C4-2B (cell line): ENCODE data around the gene KIF20B.

Experiments
- H3K27ac ChIP-seq: fragments of 450-650 bp; 2 replicates; pipeline ENCODE4 v1.5.1; 2017
- CTCF ChIP-seq: fragments of 450-650 bp; conservative IDR thresholded peaks from 2 replicates; pipeline ENCODE4 v1.5.1; 2017; ENCODE audit warnings: mild to moderate bottlenecking
- ZFX ChIP-seq: fragments of 450-650 bp; IDR thresholded peaks from 2 replicates; pipeline ENCODE4 v1.6.1; 2017

KIF20B gene

GRCh38 chr10:89776665-89777064 lies 75.3 kb downstream of the KIF20B start:
- TF ChIP-seq ZFX (no peak), CTCF (no peak)
- no peak overlapping the region for H3K27ac ChIP-seq

GRCh38 chr10:89782470-89782869 lies 81.1 kb downstream of the KIF20B start:
- TF ChIP-seq CTCF (no peak), ZFX (no peak)
- H3K27ac ChIP-seq, result no peak overlapping the region

- H3K27ac ChIP-seq, result no peak overlapping the region
- TF ChIP-seq ZFX (no peak), CTCF (no peak)
These were observed 82.0 kb downstream of the KIF20B start for GRCh38 chr10:89783406-89783805.

GRCh38 chr10:89785095-89785494 lies 83.7 kb downstream of the KIF20B start:
- no peak overlapping the region for H3K27ac ChIP-seq
- TF ChIP-seq CTCF (no peak), ZFX (no peak)

DNA sequence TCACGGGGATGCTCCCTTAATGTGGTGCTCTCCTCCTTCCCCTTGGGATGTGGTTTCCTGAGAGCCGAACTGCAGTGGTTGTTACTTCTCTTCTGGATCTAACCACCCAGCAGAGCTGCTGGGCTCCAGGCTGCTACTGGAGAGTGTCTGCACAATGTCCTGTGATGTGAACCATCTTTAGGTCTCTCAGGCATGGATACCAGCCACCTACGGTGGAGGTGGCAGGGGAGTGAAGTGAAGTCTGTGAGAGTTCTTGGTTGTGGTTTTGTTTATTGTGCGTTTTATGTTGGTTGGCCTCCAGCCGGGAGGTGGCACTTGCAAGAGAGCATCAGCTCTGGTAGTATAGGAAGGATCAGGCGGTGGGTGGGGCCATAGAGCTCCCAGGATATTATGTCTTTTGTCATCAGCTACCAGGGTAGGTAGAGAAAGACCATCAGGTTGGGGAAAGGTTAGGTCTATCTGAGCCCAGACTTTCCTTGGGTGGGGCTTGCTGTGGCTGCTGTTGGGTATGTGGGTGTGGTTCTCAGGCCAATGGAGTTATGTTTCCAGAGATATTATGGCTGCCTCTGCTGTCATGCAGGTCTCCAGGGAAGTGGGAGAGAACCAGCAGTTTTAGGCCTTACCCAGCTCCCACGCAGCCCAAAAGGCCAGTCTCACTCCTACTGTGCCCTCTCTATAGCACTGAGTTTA lies 87.9 kb downstream of the KIF20B start:
- TF ChIP-seq ZFX (no peak), CTCF (no peak)
- H3K27ac ChIP-seq, result no peak overlapping the region

DNA sequence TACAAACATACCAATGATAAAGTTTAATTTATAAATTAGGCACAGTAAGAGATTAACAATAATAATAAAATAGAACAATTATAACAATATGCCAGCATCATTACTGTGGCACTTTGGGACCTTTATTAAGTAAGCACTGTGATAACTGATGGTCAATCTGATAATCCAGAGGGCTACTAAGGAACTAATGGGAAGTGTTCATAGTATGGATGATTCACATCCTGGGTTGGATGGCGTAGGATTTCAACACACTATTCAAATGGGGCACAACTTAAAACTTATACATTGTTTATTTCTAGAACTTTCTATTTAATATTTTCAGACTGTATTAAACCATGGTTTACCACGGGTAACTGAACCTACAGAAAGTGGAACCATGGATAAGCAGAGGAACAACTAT lies 90.8 kb downstream of the KIF20B start:
- TF ChIP-seq ZFX (no peak), CTCF (no peak)
- no peak overlapping the region for H3K27ac ChIP-seq

DNA sequence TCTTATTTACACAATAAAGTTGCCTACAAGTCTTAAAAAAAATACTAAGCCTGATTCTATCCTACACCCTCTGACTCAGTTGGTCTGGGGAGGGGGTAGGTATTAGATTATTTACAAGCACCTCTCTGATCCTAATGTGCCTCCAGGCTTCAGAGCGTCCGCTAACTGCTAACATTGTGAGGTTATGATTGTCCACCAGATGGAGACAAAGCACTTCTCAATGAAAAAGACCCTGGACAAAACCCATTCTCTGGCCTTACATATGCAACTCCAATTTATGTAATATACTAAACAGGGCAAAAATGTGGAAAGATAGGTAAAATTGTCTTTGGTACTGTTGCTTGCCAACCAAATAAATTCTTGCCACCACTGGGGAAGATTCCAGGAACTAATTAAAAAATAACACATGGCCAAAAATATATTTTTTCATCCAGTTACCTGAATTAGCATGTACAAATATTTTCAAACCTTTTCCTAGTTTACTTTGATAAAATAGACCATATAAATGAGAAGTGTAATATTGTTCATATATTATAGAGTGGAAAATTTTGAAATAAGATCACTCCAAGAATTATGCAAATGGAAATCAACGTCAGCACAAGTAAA lies 92.4 kb downstream of the KIF20B start:
- no peak overlapping the region for H3K27ac ChIP-seq
- peak; percentile 87 for TF ChIP-seq CTCF
- TF ChIP-seq ZFX, result no peak
